Activated T-cell treated with anti-CD3 and anti-CD28 coated beads for 1 hour (primary cell): Measurements from ENCODE around the gene CLEC2L.

Experiments
- DNase-seq: peaks from one replicate; pipeline ENCODE4 v3.0.0-alpha.2; 2020; ENCODE audit warnings: low read depth

Gene CLEC2L

GRCh38 chr7:139523199-139523941 lies at the start of gene CLEC2L:
TSS of gene CLEC2L (plus strand) at chr7:139523685. CDS start at chr7:139523928, 243 bp downstream.
- no peak for DNase-seq

- DNase-seq = no peak
Measured at GRCh38 chr7:139476139-139476538, 47.3 kb upstream of the CLEC2L start.

- no peak for DNase-seq
Measured at GRCh38 chr7:139476891-139477290, 46.6 kb upstream of the CLEC2L start.

- no peak for DNase-seq
Measured at GRCh38 chr7:139479620-139480019, 43.9 kb upstream of the CLEC2L start.

- DNase-seq = no peak
Measured at GRCh38 chr7:139481364-139481763, 42.1 kb upstream of the CLEC2L start.

- DNase-seq = no peak
Measured at GRCh38 chr7:139482122-139482521, 41.4 kb upstream of the CLEC2L start.

- DNase-seq = no peak
Measured at GRCh38 chr7:139482662-139483466, 40.6 kb upstream of the CLEC2L start.

GRCh38 chr7:139487366-139488080 lies 36.0 kb upstream of the CLEC2L start:
- DNase-seq = no peak

- no peak for DNase-seq
Measured at GRCh38 chr7:139488810-139489209, 34.7 kb upstream of the CLEC2L start.

GRCh38 chr7:139490130-139490529 lies 33.4 kb upstream of the CLEC2L start:
- no peak for DNase-seq

GRCh38 chr7:139492293-139492692 lies 31.2 kb upstream of the CLEC2L start:
- DNase-seq = no peak

- DNase-seq = no peak
Measured at GRCh38 chr7:139494835-139495579, 28.5 kb upstream of the CLEC2L start.

GRCh38 chr7:139495580-139496125 lies 27.8 kb upstream of the CLEC2L start:
- DNase-seq = no peak

GRCh38 chr7:139496528-139496927 lies 27.0 kb upstream of the CLEC2L start:
- no peak for DNase-seq

GRCh38 chr7:139500770-139501138 lies 22.7 kb upstream of the CLEC2L start:
- no peak for DNase-seq

GRCh38 chr7:139502226-139502625 lies 21.3 kb upstream of the CLEC2L start:
- no peak for DNase-seq

GRCh38 chr7:139505563-139505962 lies 17.9 kb upstream of the CLEC2L start:
- no peak for DNase-seq

GRCh38 chr7:139509535-139509934 lies 13.9 kb upstream of the CLEC2L start:
- no peak for DNase-seq

GRCh38 chr7:139511315-139511714 lies 12.2 kb upstream of the CLEC2L start:
- no peak for DNase-seq

GRCh38 chr7:139515266-139515665 lies 8.2 kb upstream of the CLEC2L start:
- no peak for DNase-seq

GRCh38 chr7:139521439-139521838 lies 2.0 kb upstream of the CLEC2L start:
- DNase-seq = no peak

- DNase-seq = no peak
Measured at GRCh38 chr7:139522830-139523198, 671 bp upstream of the CLEC2L start.
